Activated CD4-positive, alpha-beta T cell treated with anti-CD3 and anti-CD28 coated beads, Interleukin-2, amount 50 U/mL, for 1 hour (primary cell): ENCODE measurements around the gene SDF2.

ENCODE experiments used
- DNase-seq: peaks from one replicate; pipeline ENCODE4 v3.0.0-alpha.2; 2020

The SDF2 gene, protein sequence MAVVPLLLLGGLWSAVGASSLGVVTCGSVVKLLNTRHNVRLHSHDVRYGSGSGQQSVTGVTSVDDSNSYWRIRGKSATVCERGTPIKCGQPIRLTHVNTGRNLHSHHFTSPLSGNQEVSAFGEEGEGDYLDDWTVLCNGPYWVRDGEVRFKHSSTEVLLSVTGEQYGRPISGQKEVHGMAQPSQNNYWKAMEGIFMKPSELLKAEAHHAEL

DNA sequence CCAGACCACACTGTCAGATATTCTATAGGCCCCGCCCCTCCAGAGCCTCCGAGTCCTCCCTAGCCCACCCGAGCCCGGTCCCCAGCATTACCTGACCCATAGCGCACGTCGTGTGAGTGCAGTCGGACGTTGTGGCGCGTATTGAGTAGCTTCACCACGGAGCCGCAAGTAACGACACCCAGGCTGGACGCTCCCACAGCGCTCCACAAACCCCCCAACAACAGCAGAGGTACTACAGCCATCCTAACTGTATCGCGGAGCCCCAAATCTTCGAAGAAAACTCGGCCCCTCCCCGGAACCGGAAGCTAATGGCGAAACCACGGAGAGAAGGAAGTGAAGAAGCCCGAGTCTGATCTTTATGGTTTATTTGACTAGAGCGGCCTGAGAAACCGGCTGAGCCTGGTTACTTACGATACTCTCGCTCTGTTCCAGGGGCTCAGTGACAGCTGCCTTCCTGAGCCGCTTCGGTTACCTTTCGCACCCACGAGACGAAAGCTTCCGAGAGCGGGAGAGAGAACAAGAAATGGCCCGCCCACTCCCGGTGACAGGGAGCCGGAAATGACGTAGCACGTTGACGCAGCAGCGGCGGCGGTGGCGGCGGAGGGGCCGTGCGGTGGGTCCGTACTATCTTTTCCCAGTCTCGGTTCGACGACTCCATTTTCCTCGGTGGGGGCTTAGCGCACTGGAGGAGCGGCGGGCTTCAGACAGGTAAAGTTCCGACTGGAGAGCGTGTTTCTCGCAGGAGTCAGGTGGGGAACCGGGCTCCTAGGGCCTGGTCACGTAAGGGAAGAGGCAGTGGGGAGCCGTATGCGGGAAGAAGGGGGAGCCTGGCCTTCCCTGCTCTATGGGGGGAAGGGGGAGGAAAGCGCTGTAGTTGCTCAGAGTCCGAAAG, at the start of gene SDF2, which contains the start of gene SUPT6H:
TSS of gene SDF2 (minus strand) at position 272 of the 892 bp plus-strand sequence. CDS start at position 242, 30 bp downstream.
TSS of gene SUPT6H (plus strand) at position 571 of the 892 bp plus-strand sequence. CDS start 11,197 bp downstream, outside the sequence.
- peak; percentile 91 for DNase-seq

DNA sequence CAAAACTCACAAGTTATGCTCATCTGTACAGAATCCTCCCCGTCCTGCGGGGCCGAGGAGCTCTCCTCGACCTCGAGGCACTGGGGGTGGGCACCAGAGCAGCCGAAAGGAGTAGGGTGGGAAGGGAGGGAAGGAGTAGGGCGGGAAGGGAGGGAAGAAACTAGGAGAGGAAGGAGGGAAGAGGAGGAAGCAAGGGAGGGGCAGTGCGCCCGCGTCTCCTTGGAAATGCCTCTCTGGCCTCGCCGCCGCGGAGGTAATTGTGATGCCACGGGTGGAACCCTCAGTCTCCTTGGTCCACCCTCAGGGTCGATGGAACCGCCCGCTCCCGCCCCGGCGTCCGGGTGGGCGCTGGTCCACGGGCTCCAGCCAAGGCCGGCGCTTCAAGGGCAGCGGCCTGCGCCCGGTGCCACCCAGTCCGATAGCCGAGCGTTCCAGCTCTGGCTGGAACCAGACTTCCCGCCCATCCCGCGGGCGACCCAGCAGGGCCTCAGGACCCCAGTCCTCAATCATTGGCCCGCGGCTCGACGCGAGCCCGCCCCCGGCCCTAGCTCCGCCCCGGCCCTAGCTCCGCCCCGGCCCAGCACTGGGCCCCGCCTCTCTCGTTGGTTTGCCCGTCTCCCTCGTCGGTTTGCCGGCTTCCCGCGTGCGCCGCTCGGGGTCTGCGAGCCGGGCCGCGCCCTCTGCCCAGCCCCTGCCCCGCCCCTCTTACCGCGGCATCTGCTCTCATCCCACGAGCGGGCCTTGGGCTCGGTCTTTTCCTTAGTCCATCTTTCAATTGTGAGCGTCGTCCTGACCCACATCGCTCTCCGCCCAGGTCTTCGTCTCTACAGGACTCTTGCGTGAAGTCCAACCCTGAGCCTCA, 49.4 kb upstream of the SDF2 start:
- peak; percentile 87 for DNase-seq

DNA sequence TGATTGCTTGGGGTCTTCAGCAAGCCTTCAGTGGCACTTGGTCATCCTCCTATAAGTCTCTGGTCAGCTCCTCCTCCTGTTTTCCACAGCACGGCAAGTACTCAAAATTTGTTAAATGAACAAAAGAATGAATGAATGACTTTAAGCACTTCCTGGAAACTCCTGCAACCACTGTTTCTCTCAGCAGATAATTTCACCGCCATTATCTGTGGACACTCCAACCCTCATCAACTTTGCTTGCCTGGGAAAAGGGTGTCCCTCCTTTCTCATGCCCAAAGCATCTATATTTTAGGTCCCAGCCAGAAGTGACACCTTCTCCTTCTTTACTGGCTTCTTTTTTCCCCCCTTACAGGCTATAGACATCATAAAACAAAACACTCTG, 45.6 kb upstream of the SDF2 start:
- DNase-seq: no peak

DNA sequence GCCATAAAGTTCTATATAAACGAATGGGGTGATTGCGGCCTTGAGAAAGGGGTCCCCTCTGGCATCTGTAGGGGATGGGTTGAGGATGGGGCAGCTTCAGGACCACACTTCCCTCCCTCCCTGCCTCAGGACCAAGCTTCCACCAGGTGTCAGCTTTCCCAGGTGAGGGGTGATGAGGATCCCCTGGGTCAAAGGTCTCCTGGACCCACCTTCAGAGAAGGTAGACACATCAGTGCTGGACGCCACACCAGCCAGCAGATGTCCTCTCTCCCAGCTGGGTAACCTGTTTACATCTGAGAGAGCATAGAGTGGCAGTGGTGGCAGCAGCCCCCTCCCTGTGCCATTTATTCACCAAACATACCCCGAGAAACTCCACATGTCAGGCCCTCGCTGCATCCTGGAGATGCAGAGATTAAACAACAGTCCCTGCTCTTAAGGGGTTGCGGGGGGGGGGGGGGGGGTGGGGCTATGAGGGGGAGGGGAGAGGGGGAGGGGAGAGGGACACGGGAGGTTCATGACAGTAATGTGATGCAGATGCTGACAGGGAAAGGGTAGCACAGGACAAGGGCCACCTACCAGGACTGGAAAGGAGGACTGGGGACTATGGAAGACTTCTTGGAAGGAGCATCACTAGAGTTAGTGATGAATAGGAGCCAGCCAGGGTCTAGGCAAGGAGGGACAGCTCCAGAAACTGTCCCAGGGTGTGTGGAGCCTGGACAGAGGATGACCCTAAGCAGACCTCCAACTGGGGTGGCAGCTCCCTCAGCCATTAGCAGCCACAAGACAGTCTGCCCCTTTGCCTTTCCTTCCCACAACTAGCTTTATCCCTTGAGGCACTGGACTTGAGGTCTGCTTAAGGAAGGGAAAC, 45.0 kb upstream of the SDF2 start:
- no peak for DNase-seq

DNA sequence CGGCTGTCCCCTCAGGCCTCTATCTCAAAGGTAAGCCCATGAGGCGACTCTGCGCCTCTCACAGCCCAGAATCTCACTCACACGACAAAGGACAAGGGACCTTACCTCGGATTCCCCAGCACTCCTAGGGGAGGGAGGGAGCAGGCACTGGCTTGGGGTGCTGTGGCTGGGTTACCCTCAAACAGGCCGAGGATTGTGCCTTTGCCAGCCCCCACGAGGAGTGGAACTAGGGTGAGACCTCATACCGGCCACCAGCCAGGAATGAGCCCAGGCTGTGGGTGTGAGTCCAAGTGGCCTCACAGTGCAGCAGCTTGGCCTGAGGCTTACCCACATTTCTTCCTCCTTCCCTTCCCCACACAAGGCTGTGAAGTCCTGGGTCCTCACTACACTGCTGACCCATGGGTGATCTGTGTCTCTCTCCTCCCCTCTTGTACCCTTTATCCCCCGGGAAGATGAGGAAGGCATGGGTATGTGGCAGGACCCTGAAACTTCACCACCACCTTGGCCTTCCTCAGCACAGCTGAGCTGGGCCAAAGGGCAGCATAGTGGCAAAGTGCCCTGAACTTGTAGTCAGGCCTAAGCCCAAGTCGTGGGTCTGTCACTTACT, 44.1 kb upstream of the SDF2 start:
- no peak for DNase-seq

DNA sequence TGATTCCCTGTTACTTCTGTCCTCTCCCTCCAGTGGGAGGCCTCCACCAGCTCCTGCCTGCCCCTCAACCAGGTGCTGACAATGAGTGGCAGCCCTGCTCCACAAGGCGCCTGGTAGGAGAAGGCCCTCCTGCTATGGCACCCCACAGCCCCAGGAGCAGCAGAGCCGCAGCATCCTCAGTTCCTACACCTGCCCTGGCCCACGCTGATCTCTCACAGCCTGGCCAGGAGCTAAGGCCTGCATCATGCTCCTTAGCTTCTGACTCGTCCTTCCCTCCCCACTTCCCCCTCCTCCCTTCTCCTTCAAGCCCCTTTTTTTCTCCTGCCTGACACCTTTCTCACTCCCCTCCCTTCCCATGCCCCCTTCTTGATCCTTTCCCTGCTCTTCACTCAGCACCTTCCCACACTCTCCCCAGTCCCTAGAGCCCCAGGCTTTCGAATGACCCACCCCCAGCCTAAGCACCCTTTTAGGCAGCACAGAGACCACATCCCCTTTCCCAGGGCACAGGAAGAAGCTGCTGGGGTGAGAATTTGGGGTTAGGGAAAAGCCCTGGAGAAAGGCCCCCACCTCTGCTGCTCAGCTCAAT, 43.5 kb upstream of the SDF2 start:
- DNase-seq: no peak

DNA sequence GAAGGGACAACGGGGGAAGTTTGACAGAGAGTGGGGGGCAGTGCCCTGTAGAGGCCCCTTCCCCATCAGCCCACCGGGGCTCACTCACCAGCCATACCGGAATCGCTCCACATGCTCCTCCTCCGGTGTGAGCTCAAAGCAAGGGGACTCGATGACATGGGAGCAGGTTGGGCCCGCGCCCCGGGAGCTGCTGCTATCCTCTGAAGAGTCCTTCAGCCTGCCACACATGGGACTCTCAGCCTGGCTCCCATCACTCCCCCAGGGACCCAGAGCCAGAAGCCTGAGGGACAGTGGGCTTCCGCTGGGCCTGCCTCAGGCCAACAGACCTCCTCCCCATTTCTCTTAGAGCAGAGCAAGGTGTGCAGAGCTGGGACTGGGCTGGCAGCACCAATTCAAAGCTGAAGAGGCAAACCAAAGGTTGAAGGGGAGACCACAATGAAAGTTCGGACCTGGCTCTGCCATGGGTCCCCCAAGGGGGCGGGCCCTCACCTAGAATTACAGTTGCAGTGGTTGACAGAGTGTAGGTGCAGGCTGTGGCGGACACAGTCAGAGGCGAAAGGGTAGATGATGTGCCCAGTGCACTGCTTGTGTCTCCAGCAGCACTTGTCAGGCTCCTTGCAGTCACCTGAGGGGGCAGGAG, 42.6 kb upstream of the SDF2 start:
- no peak for DNase-seq

DNA sequence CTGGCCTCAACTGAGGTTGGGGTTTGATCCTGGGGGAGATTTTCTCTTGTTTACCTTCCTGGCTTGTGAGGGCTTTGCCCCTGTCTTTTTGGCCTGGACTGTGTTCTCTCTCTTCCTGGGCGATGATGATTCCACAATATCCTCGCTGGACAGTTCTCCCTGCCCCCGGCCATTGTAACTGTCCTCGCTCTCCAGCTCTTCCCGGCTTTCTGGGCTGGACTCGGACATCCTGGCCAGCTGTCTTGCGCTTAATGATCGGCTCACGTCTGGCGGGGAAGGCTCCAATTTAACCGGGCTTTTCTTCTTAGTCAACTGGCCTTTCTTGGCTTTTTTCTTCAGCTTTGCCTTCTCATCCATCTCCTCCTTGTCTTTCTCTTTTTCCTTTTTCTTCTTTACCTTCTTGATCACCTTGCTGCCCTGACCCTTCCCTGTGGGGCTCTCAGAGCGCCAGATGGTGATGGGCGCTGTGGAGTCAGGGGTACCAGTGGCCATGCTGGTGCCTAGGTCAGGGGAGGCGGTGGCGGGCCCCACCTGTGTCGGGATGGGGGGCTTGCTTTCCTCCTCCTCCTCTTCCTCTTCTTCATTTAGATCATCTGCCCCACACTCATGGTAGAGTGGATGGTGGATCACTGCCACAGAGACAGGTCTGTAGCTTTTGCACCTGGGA, 42.0 kb upstream of the SDF2 start:
- DNase-seq: no peak

DNA sequence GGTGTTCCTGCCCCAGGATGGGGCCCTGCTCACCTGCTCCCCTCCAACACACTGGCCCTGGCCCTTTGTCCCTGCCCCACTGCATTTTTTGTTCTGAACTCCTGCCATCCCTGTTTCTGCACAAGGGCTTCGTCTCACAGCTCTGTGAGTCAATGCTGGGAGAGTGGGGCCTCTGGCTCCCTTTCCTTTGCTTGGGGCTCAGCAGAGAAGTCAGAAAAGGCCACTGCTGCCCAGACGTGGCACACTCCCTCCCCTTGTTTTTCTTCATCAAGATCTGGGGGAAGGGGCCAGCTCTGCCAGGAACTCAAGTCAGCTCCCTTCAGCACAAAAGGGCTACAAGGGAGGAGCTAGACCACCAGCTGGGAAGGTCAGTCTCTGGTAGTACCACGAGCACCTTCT, 41.0 kb upstream of the SDF2 start:
- DNase-seq: no peak

DNA sequence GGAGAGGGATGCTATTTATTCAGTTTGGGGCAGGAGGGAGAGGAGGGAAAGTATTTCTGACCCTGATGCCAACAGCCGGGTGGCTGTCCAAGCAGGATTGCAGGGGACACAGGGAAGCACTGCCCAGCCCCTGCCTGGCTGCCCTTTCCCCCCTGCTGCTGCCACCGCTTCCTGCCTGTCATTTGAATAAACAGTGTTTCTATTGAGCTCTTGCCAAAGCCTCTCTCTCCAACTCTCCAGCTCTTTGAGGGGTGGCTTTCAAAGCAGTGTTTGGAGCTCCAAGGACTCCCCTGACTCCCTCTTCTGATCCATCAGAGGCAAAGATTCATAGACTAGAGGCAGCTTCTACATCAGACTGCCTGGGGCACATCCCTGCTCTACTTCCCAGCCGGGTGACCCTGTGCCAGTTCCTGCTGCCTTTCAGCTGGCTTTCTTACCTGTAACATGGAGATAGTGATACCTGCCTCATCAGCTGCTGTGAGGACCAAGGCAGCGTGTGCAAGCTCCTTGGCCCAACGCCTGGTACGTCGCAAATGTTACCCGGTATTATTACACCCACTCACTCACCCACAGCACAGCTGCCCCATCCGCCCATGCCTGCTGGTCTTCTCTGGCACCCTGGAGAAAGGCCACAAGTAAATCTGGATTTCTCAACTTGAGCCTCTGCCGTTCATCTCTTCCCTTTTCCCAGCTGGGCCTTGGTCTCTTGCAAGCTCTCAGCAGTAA, 40.5 kb upstream of the SDF2 start:
- DNase-seq: no peak

DNA sequence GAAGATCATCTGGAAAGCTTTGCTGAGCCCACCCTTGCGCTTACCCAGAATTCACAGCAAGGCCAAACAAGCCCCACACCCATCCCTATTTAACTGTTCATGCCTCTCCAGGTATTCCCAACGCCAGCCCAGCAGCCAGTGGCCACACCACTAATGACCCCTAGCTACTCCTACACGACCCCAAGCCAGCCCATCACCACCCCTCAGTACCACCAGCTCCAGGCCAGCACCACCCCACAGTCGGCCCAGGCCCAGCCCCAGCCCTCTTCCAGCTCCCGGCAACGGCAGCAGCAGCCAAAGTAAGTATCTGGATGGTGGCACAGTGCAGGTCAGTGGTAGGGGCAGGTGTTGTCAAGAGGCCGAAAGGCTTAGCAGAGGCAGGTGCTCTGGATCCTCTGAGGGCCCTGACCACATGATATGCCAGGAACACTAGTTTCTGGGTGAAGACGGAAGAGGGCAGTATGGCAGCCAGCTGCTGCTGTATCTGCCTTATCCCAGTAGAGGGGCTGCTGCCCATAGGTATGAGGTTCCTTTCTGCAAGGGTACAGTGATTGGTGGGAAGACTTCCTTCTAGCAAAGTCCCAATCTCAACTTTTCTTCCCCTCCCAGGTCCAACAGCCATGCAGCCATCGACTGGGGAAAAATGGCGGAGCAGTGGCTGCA, 39.3 kb upstream of the SDF2 start:
- no peak for DNase-seq

DNA sequence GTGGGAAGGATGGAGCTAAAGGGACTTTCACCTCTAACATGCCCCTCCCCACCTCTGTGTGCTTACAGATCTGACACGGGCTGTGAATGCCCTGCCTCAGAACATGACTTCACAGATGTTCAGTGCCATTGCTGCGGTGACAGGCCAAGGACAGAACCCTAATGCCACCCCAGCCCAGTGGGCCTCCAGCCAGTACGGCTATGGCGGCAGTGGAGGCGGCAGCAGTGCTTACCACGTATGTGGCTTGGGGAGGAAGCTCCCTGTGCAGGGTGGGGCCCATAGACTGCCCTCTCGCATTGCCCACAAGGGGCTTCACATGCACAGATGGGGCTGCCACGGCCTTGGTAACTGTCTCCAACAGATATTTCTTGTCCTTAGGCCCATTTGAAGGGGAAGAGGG, 38.6 kb upstream of the SDF2 start:
- DNase-seq: no peak

DNA sequence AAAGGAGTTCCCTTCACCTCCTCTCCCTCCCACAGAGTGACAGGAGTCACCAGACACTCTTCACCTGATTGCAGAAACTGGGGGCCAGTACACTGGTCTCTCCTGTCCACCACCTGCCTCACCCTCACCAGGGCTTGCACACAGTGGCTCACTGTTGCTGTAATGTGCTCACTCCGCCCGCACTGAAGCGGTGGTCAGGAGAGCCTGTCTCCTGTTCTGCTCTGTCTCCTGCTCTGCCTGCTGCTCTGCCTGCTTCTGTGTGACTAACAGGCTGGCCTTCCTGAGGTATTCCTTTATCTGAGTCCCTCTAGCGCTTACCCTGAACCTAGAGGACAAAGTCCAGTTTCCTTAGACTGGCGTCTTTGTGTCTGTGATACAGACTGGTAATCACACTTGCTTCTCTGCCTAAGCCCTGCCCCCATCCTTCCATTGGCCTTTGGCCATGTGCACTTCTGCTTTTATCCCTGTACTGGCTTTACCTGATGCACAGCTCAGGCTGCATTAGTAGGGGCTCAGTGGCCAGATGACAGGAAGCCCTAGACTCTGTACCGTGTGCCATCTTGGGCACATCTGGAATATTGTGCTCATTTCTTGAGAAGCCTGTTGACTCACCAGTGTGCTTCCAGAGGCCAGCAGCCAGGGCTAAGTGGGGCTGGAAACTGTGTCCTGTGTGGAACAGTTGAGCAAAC, 36.7 kb upstream of the SDF2 start:
- DNase-seq: no peak

DNA sequence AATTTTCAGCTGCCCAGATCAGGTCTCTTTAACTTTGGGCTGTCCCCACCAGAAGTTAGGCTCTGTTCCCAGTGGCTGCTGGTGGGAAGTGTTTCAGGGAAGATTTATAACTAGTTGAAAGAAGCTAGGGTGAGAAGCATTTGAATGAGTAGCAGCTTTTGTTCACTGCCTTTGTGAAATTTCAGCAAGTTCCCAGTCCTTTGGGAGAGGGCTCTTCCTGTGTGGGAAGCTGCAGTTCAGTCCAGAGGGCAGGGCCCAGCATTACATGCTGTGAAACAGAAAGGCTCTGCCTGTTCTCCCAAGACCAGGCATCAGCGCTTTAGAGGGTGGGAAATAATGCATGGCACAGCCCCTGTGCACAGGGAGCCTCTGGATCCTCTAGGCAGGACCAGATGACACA, 32.2 kb upstream of the SDF2 start:
- DNase-seq: no peak

DNA sequence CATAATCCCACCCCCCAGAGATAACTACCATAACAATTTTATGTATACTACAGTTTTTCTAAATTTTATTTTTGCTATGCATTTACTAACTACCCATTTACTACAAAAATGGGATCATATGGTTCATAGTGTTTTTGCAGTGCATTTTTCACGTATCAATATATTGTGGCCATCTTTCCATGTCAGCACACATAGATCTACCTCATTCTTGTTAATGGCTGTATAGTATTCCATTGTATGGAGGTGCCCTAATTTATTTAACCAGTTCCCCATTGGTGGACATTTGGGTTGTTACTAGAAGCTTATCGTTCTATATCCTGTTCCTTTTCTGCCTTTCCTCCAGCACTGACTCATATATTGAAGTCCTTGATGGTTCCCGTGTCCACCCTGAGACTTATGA, 27.3 kb upstream of the SDF2 start:
- no peak for DNase-seq

DNA sequence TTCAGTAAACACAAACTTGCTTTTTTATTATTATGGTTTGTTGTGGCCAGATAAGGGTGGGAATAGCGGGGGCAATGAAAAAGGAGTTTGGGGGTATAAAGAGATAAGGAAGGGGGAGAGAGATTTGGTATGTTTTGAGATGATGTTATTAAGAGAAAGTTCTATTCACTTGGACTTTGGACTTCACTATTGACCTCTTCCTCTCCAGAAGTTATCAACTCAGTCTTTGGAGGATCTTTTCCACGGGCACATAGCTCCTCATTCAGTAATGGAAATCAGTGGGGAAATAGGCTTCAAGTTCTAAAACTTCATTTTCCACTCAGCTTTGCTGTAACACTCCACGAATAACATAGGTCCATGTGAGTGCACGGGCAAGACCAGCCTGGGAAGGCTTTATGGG, 26.8 kb upstream of the SDF2 start:
- DNase-seq: no peak

DNA sequence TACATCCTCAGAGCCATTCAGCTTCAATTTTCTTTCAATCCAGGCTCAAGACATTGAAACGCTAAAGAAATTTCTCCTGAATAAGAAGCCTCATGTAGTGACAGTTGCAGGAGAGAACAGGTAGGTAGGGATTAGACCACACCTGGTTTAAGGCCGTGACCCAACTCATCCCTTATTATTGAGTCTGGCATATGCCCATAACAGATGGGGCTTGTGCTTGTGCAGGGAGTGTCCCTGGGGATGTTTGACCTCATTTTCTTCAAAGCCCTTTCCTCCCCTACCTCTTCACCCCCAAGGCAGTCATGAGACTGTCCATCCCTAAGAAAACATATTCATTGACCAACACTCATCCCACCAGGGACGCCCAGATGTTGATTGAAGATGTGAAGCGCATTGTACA, 24.6 kb upstream of the SDF2 start:
- DNase-seq: no peak

DNA sequence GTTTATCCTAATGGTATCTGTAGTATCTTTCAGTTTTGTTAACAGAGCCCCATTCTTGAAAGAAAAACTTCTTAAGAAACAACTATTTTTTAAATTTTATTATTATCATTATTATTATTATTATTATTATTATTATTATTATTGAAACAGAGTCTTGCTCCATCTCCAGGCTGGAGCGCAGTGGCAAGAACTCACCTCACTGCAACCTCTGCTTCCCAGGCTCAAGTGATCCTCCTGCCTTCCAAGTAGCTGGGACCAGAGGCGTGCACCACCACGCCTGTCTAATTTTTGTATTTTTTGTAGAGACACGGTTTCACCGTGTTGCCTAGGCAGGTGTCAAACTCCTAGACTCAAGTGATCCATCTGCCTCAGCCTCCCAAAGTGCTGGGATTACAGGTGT, 23.7 kb upstream of the SDF2 start:
- DNase-seq: no peak

DNA sequence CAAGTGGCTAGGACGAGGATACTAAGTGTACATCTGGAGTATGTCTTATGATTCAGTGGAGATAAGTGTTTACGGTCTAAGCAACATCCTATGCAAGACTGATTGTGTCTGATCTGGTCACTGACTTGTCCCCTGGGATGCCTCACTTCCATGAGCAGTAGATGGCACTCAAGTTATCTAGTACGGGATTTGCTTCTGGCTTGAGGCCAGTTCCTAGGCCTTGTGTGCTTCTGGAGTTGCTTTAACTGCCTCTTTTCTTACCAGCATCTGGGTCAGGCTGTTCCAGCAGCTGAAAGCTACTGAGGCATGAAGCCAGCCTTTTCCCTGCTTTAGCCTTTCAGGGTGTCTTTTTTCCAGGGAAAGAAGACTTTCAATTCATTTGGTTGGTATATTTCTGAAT, 23.3 kb upstream of the SDF2 start:
- DNase-seq: no peak
